Liver (tissue), 3 donors: ENCODE measurements around the gene NMD3.

ENCODE experiments used
- EGR1 ChIP-seq, 2 donors: IDR thresholded peaks; 2 replicates each; pipeline ENCODE4 v1.6.1; 2016 to 2018; ENCODE audit warnings: antibody characterized with exemption in 2 of 2, low read depth in 2 of 2
- FOXA1 ChIP-seq: IDR thresholded peaks from 2 replicates; pipeline ENCODE4 v1.6.1; 2016; ENCODE audit warnings: antibody characterized with exemption
- MAX ChIP-seq: IDR thresholded peaks from 2 replicates; pipeline ENCODE4 v1.6.1; 2016; ENCODE audit warnings: antibody characterized with exemption
- REST ChIP-seq: IDR thresholded peaks from 2 replicates; pipeline ENCODE4 v1.6.1; 2016; ENCODE audit warnings: antibody characterized with exemption, mild to moderate bottlenecking
- SP1 ChIP-seq: IDR thresholded peaks from 2 replicates; pipeline ENCODE4 v1.6.1; 2018; ENCODE audit warnings: antibody characterized with exemption, mild to moderate bottlenecking
- YY1 ChIP-seq: IDR thresholded peaks from 2 replicates; pipeline ENCODE4 v1.6.1; 2016; ENCODE audit warnings: antibody characterized with exemption, mild to moderate bottlenecking
- TF ChIP-seq, protein P1 (sequence below): fragments of 150-350 bp; IDR thresholded peaks from 2 replicates; pipeline ENCODE4 v1.5.1; 2017; ENCODE audit warnings: improper control_type of control experiment, low read depth, low read length; ENCODE audit not compliant: missing input control
- TF ChIP-seq, protein P2 (sequence below): IDR thresholded peaks from 2 replicates; pipeline ENCODE4 v1.6.1; 2016; ENCODE audit warnings: antibody characterized with exemption
- donor health status: healthy.
- donor health status: healthy.

DNA sequence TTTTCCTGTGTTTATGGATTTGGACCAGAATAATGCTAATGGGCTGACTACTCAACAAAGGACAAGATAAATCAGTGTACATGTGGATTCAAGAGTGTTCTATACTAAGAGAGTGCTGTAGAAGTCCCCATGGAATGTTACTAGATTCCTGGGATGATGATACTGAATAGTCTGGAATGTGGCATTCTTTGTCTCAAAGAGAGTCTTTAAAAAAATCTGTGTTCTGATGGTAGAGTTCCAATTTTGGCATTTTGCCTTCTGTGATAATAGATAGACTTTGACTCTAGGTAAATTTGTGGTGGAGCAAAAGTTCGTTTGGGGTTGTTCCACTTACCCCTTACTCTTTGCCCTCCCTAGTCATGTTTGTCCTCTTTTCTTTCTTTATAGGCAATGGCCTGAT is 43.7 kb downstream of the NMD3 start:
- TF ChIP-seq, protein P1, sequence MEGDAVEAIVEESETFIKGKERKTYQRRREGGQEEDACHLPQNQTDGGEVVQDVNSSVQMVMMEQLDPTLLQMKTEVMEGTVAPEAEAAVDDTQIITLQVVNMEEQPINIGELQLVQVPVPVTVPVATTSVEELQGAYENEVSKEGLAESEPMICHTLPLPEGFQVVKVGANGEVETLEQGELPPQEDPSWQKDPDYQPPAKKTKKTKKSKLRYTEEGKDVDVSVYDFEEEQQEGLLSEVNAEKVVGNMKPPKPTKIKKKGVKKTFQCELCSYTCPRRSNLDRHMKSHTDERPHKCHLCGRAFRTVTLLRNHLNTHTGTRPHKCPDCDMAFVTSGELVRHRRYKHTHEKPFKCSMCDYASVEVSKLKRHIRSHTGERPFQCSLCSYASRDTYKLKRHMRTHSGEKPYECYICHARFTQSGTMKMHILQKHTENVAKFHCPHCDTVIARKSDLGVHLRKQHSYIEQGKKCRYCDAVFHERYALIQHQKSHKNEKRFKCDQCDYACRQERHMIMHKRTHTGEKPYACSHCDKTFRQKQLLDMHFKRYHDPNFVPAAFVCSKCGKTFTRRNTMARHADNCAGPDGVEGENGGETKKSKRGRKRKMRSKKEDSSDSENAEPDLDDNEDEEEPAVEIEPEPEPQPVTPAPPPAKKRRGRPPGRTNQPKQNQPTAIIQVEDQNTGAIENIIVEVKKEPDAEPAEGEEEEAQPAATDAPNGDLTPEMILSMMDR: no peak
- TF ChIP-seq, protein P2, sequence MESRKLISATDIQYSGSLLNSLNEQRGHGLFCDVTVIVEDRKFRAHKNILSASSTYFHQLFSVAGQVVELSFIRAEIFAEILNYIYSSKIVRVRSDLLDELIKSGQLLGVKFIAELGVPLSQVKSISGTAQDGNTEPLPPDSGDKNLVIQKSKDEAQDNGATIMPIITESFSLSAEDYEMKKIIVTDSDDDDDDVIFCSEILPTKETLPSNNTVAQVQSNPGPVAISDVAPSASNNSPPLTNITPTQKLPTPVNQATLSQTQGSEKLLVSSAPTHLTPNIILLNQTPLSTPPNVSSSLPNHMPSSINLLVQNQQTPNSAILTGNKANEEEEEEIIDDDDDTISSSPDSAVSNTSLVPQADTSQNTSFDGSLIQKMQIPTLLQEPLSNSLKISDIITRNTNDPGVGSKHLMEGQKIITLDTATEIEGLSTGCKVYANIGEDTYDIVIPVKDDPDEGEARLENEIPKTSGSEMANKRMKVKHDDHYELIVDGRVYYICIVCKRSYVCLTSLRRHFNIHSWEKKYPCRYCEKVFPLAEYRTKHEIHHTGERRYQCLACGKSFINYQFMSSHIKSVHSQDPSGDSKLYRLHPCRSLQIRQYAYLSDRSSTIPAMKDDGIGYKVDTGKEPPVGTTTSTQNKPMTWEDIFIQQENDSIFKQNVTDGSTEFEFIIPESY: peak; percentile 64
- TF ChIP-seq YY1 (peak; percentile 58), FOXA1 (no peak), SP1 (peak; percentile 80), MAX (peak; percentile 56), EGR1 (IDR thresholded peaks at IDR 0.05; ENCODE audit: low read depth in 2 of 2) (peak in 1 of 2 donors; percentile 33), REST (peak; percentile 63)
